GM23338 (cell line): Measurements from ENCODE around the gene EAF2. TPM values are rescaled to one million over a fixed set of nuclear protein-coding genes. Genes with fewer than 3 reads are reported as not detected.

ENCODE experiments used
- ATAC-seq: fragments of 200-7000 bp; cut with Tn5 transposase; 3 replicates; pipeline ENCODE4 v1.9.1; 2020
- DNase-seq: peaks from one replicate; pipeline ENCODE4 v3.0.0-alpha.2; 2015; ENCODE audit warnings: low spot score
- H2AFZ ChIP-seq: fragments of 200-600 bp; sonication (generic); 2 replicates; pipeline ENCODE4 v1.8.0; 2016; ENCODE audit warnings: antibody characterized with exemption, mild to moderate bottlenecking, moderate library complexity
- H3F3A ChIP-seq: fragments of 200-600 bp; sonication (generic); replicated peaks from 2 replicates; pipeline ENCODE4 v1.8.0; 2017; ENCODE audit warnings: antibody characterized with exemption, mixed run types, low read depth
- H3K27ac ChIP-seq: fragments of 200-600 bp; sonication (generic); 2 replicates; pipeline ENCODE4 v1.6.1; 2016; ENCODE audit warnings: low read depth
- H3K27me3 ChIP-seq: fragments of 200-600 bp; sonication (generic); 2 replicates; pipeline ENCODE4 v1.8.0; 2016; ENCODE audit warnings: mild to moderate bottlenecking, mixed run types, moderate library complexity; ENCODE audit not compliant: insufficient read depth
- H3K36me3 ChIP-seq: fragments of 200-600 bp; sonication (generic); 2 replicates; pipeline ENCODE4 v1.8.0; 2016; ENCODE audit warnings: mild to moderate bottlenecking; ENCODE audit not compliant: insufficient read depth
- H3K4me1 ChIP-seq: fragments of 200-600 bp; sonication (generic); 2 replicates; pipeline ENCODE4 v1.8.0; 2016; ENCODE audit warnings: mild to moderate bottlenecking, moderate library complexity; ENCODE audit not compliant: insufficient read depth
- H3K4me2 ChIP-seq: fragments of 200-600 bp; sonication (generic); 2 replicates; pipeline ENCODE4 v1.7.1; 2017; ENCODE audit warnings: mixed run types
- H3K4me3 ChIP-seq: fragments of 200-600 bp; sonication (generic); 2 replicates; pipeline ENCODE4 v1.6.1; 2016; ENCODE audit warnings: mixed run types
- H3K79me2 ChIP-seq: fragments of 200-600 bp; sonication (generic); replicated peaks from 2 replicates; pipeline ENCODE4 v1.8.0; 2017; ENCODE audit warnings: mild to moderate bottlenecking; ENCODE audit not compliant: insufficient read depth
- H3K9me2 ChIP-seq: fragments of 200-600 bp; sonication (generic); 2 replicates; pipeline ENCODE4 v1.8.0; 2017; ENCODE audit not compliant: insufficient read depth
- H4K20me1 ChIP-seq: fragments of 200-600 bp; sonication (generic); replicated peaks from 2 replicates; pipeline ENCODE4 v1.8.0; 2017; ENCODE audit warnings: mild to moderate bottlenecking; ENCODE audit not compliant: insufficient read depth
- H3K27ac Mint-ChIP-seq: 2 replicates; pipeline ENCODE4 v1.8.0; 2020; ENCODE audit warnings: inconsistent platforms, mild to moderate bottlenecking, moderate library complexity, mixed read lengths
- H3K27me3 Mint-ChIP-seq: 3 replicates; pipeline ENCODE4 v1.8.0; 2022; ENCODE audit warnings: low read depth, mild to moderate bottlenecking, moderate library complexity, mixed read lengths, inconsistent platforms; ENCODE audit not compliant: insufficient read depth, poor library complexity
- H3K36me3 Mint-ChIP-seq: 3 replicates; pipeline ENCODE4 v1.8.0; 2021; ENCODE audit warnings: low read depth, mild to moderate bottlenecking, inconsistent platforms, moderate library complexity, mixed read lengths
- H3K4me1 Mint-ChIP-seq: 3 replicates; pipeline ENCODE4 v1.8.0; 2020; ENCODE audit warnings: mild to moderate bottlenecking, inconsistent platforms, mixed read lengths
- H3K4me3 Mint-ChIP-seq: 3 replicates; pipeline ENCODE4 v1.8.0; 2021; ENCODE audit warnings: moderate library complexity, mild to moderate bottlenecking, inconsistent platforms, mixed read lengths
- H3K9me3 Mint-ChIP-seq: 3 replicates; pipeline ENCODE4 v1.8.0; 2020; ENCODE audit warnings: moderate library complexity, mild to moderate bottlenecking, inconsistent platforms, mixed read lengths
- CREB1 ChIP-seq: fragments of 250-450 bp; sonication (Bioruptor Pico); IDR thresholded peaks from 2 replicates; pipeline ENCODE4 v1.5.0; 2020; ENCODE audit warnings: low read depth, mild to moderate bottlenecking, moderate library complexity
- CTCF ChIP-seq, 2 experiments: fragments of 200-600 bp in 1 of 2; sonication (generic) in 1 of 2; conservative IDR thresholded peaks; 2 replicates each; pipeline versions ENCODE4 v1.5.1 to v1.6.1; 2016 to 2017; ENCODE audit warnings: antibody characterized with exemption in 2 of 2, low read depth in 2 of 2, mild to moderate bottlenecking in 2 of 2, moderate library complexity in 1 of 2
- ETS1 ChIP-seq: IDR thresholded peaks from 2 replicates; pipeline ENCODE4 v1.6.1; 2016; ENCODE audit warnings: antibody characterized with exemption
- EZH2 ChIP-seq: fragments of 200-600 bp; sonication (generic); IDR thresholded peaks from one replicate; pipeline ENCODE4 v1.8.0; 2017; ENCODE audit warnings: antibody characterized with exemption, mild to moderate bottlenecking, low read depth; ENCODE audit not compliant: unreplicated experiment
- EZH2phosphoT487 ChIP-seq: fragments of 200-600 bp; sonication (generic); IDR thresholded peaks from one replicate; pipeline ENCODE4 v1.8.1; 2018; ENCODE audit warnings: antibody characterized with exemption; ENCODE audit not compliant: unreplicated experiment
- JUNB ChIP-seq: IDR thresholded peaks from one replicate; pipeline ENCODE4 v1.6.1; 2016; ENCODE audit warnings: antibody characterized with exemption; ENCODE audit not compliant: unreplicated experiment
- NANOG ChIP-seq: IDR thresholded peaks from 2 replicates; pipeline ENCODE4 v1.6.1; 2016; ENCODE audit warnings: antibody characterized with exemption, borderline replicate concordance
- POLR2AphosphoS5 ChIP-seq: IDR thresholded peaks from 2 replicates; pipeline ENCODE4 v1.6.1; 2016; ENCODE audit warnings: antibody characterized with exemption, low read depth
- STAT1 ChIP-seq: IDR thresholded peaks from one replicate; pipeline ENCODE4 v1.6.1; 2016; ENCODE audit warnings: antibody characterized with exemption; ENCODE audit not compliant: unreplicated experiment
- ZNF114 ChIP-seq: fragments of 250-450 bp; sonication (Bioruptor Pico); IDR thresholded peaks from 2 replicates; pipeline ENCODE4 v1.5.0; 2020; ENCODE audit warnings: mild to moderate bottlenecking, moderate library complexity
- ZNF331 ChIP-seq: fragments of 250-450 bp; sonication (Bioruptor Pico); IDR thresholded peaks from 2 replicates; pipeline ENCODE4 v1.5.0; 2020; ENCODE audit warnings: low read depth, mild to moderate bottlenecking, moderate library complexity
- polyA plus RNA-seq: library from polyadenylated mRNA; unstranded; fragments of >200 nt; fragmentation: Nextera tagmentation; extraction: Ambion mirVana; gene quantifications from 2 replicates; pipeline ENCODE4 v1.2.1, GENCODE V29; 2016
- total RNA-seq: library from RNA; depleted of rRNA; stranded (reverse); fragments of >200 nt; shearing (Covaris generic); gene quantifications from 2 replicates; pipeline ENCODE4 v1.2.3, GENCODE V29; 2014
- TF ChIP-seq, protein P1 (sequence below): IDR thresholded peaks from one replicate; pipeline ENCODE4 v1.6.1; 2018; ENCODE audit warnings: antibody characterized with exemption; ENCODE audit not compliant: unreplicated experiment

The EAF2 gene
- total and polyA plus RNA-seq, 2 experiments from 2014 or later: 5.7 to 14.7 TPM

GRCh38 chr3:121897296-121897695 is 62.3 kb downstream of the EAF2 start (continued):
- TF ChIP-seq ZNF114 (CRISPR knock-in tag) (no peak), EZH2phosphoT487 (no peak), NANOG (no peak), STAT1 (no peak), POLR2AphosphoS5 (no peak)

DNA sequence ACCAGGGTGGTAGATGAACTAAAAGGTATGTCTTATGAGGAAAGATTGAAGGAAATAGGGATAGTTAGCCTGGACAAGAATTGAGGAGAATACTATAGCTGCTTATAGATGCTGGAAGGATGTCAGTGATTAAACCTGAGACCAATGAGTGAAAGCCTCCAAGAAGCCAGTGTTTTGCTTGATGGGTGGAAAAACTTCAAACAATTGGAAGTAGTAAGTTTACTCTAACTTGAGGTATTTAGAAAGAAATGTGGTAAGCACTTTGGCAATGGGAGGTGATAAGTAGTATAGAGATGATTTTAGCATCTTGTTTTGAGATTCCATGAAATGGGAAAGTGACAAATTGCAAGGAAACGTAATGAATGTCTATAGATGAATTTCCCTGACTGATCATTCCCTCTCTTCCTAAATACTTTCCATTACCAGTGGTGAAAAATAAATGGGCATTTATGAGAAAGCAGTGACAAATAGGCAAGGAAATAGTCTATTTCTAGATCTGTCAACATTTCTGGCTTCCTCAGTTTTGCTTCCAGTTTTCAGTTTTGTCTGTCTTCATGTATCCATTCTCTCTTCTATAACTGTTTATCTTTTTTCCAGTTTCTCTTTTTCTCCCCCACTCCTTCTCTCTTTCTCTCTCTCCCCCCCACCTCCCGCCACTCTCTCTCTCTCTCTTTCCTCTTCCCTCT is 78.4 kb downstream of the EAF2 start:
- Mint-ChIP-seq H3K9me3 (peaks cover 18% of the 10 kb centered on the region), H3K27ac (no peak overlapping the region), H3K36me3 (peaks cover 18% of the 10 kb centered on the region), H3K27me3 (peaks cover 3% of the 10 kb centered on the region), H3K4me3 (no peak overlapping the region), H3K4me1 (peaks cover 10% of the 10 kb centered on the region; the same call in 2 of the 3 replicates)
- Histone ChIP-seq H3K4me3 (no peak overlapping the region), H3K36me3 (peaks cover 5% of the 10 kb centered on the region; the same call in 1 of the 2 replicates), H4K20me1 (no peaks in the 10 kb centered on the region), H3F3A (no peaks in the 10 kb centered on the region), H3K27me3 (no peaks in the 10 kb centered on the region), H3K4me1 (no peaks in the 10 kb centered on the region), H3K79me2 (no peaks in the 10 kb centered on the region), H2AFZ (no peak overlapping the region), H3K9me2 (no peaks in the 10 kb centered on the region; the same call in 1 of the 2 replicates), H3K4me2 (no peak overlapping the region), H3K27ac (no peak overlapping the region)
- DNase-seq: no peak
- ATAC-seq: no peak
- TF ChIP-seq CREB1 (no peak), ETS1 (no peak), ZNF114 (CRISPR knock-in tag) (no peak), ZNF331 (CRISPR knock-in tag) (no peak), EZH2 (no peak), POLR2AphosphoS5 (no peak), CTCF (conservative IDR thresholded peaks at IDR 0.05; ENCODE audit: low read depth in 2 of 2) (no peak), EZH2phosphoT487 (no peak), JUNB (no peak), NANOG (no peak)
- TF ChIP-seq, protein P1, sequence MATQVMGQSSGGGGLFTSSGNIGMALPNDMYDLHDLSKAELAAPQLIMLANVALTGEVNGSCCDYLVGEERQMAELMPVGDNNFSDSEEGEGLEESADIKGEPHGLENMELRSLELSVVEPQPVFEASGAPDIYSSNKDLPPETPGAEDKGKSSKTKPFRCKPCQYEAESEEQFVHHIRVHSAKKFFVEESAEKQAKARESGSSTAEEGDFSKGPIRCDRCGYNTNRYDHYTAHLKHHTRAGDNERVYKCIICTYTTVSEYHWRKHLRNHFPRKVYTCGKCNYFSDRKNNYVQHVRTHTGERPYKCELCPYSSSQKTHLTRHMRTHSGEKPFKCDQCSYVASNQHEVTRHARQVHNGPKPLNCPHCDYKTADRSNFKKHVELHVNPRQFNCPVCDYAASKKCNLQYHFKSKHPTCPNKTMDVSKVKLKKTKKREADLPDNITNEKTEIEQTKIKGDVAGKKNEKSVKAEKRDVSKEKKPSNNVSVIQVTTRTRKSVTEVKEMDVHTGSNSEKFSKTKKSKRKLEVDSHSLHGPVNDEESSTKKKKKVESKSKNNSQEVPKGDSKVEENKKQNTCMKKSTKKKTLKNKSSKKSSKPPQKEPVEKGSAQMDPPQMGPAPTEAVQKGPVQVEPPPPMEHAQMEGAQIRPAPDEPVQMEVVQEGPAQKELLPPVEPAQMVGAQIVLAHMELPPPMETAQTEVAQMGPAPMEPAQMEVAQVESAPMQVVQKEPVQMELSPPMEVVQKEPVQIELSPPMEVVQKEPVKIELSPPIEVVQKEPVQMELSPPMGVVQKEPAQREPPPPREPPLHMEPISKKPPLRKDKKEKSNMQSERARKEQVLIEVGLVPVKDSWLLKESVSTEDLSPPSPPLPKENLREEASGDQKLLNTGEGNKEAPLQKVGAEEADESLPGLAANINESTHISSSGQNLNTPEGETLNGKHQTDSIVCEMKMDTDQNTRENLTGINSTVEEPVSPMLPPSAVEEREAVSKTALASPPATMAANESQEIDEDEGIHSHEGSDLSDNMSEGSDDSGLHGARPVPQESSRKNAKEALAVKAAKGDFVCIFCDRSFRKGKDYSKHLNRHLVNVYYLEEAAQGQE: no peak
